PC-9 (cell line): Measurements from ENCODE around the gene ISG20. TPM values are rescaled to one million over a fixed set of nuclear protein-coding genes. Genes with fewer than 3 reads are reported as not detected.

Experiments used
- BruUV-seq: library from RNA; stranded (reverse); fragments of 400-500 nt; replicated peaks from 2 replicates; lab custom pipeline; 2021; lab: Mats Ljungman, UMichigan
- CTCF ChIA-PET: fragments of 300-600 bp; sonication (Branson Sonifier 250); formaldehyde crosslinking; loops from one replicate; lab custom pipeline; 2022; ENCODE audit warnings: antibody characterized with exemption; lab: Charles Lee
- POLR2A ChIA-PET: fragments of 300-600 bp; sonication (Branson Sonifier 250); formaldehyde crosslinking; loops from one replicate; lab custom pipeline; 2022; ENCODE audit warnings: antibody characterized with exemption; ENCODE audit not compliant: unreplicated experiment; lab: Charles Lee
- DNase-seq, 2 experiments: peaks; one replicate each; pipeline versions ENCODE4 v3.0.0 to v3.0.0-alpha.2; 2015 to 2022; ENCODE audit warnings: mixed read lengths in 1 of 2
- H2AFZ ChIP-seq: fragments of 200-600 bp; sonication (generic); 2 replicates; pipeline ENCODE4 v1.8.1; 2017; ENCODE audit warnings: antibody characterized with exemption
- H3F3A ChIP-seq: fragments of 200-600 bp; sonication (generic); 2 replicates; pipeline ENCODE4 v1.8.1; 2017; ENCODE audit warnings: antibody characterized with exemption, mild to moderate bottlenecking, low read depth; ENCODE audit not compliant: insufficient read depth
- H3K27ac ChIP-seq: fragments of 200-600 bp; sonication (generic); 2 replicates; pipeline ENCODE4 v1.6.1; 2016; ENCODE audit warnings: mixed run types
- H3K27me3 ChIP-seq: fragments of 200-600 bp; sonication (generic); 2 replicates; pipeline ENCODE4 v1.6.1; 2016; ENCODE audit warnings: low read depth, mixed run types; ENCODE audit not compliant: insufficient read depth
- H3K36me3 ChIP-seq: fragments of 200-600 bp; sonication (generic); 2 replicates; pipeline ENCODE4 v1.6.1; 2016; ENCODE audit warnings: low read depth, mixed run types
- H3K4me1 ChIP-seq: fragments of 200-600 bp; sonication (generic); replicated peaks from 2 replicates; pipeline ENCODE4 v1.6.1; 2016; ENCODE audit warnings: mixed run types; ENCODE audit not compliant: insufficient read depth
- H3K4me2 ChIP-seq: fragments of 200-600 bp; sonication (generic); 2 replicates; pipeline ENCODE4 v1.6.1; 2017; ENCODE audit warnings: mixed run types
- H3K4me3 ChIP-seq: fragments of 200-600 bp; sonication (generic); 2 replicates; pipeline ENCODE4 v1.6.1; 2016; ENCODE audit warnings: mixed run types
- H3K79me2 ChIP-seq: fragments of 200-600 bp; sonication (generic); 2 replicates; pipeline ENCODE4 v1.6.1; 2017; ENCODE audit warnings: low read depth, mixed run types
- H3K9me2 ChIP-seq: fragments of 200-600 bp; sonication (generic); 2 replicates; pipeline ENCODE4 v1.8.1; 2017; ENCODE audit warnings: mild to moderate bottlenecking; ENCODE audit not compliant: insufficient read depth
- H3K9me3 ChIP-seq: fragments of 200-600 bp; sonication (generic); 2 replicates; pipeline ENCODE4 v1.8.1; 2016; ENCODE audit warnings: low read depth; ENCODE audit not compliant: insufficient read depth
- H4K20me1 ChIP-seq: fragments of 200-600 bp; sonication (generic); 2 replicates; pipeline ENCODE4 v1.8.1; 2017; ENCODE audit not compliant: insufficient read depth
- EZH2 ChIP-seq: fragments of 200-600 bp; sonication (generic); IDR thresholded peaks from 2 replicates; pipeline ENCODE4 v1.8.0; 2017; ENCODE audit warnings: antibody characterized with exemption, low read depth
- intact Hi-C: fragments of 100-400 bp; cut with micrococcal nuclease; formaldehyde crosslinking; loops from one replicate; pipeline ENCODE4 v1.10.0; 2022; ENCODE audit not compliant: unreplicated experiment
- total RNA-seq: library from RNA; stranded (reverse); gene quantifications from 2 replicates; pipeline ENCODE4 v1.2.3, GENCODE V29; 2021
- TF ChIP-seq, protein P1 (sequence below): fragments of 200-600 bp; sonication (generic); conservative IDR thresholded peaks from 2 replicates; pipeline ENCODE4 v1.6.1; 2017; ENCODE audit warnings: mixed run types, antibody characterized with exemption, mild to moderate bottlenecking, moderate library complexity

The ISG20 gene
- total RNA-seq, 1 experiment from 2014 or later, result 2.5 TPM

- Histone ChIP-seq H2AFZ (no peak overlapping the region), H3K9me3 (no peaks in the 10 kb centered on the region), H3K27ac (no peak overlapping the region), H3K27me3 (no peaks in the 10 kb centered on the region), H3K36me3 (no peaks in the 10 kb centered on the region), H4K20me1 (peaks cover 3% of the 10 kb centered on the region; the same call in 1 of the 2 replicates), H3F3A (peaks cover 5% of the 10 kb centered on the region; the same call in 1 of the 2 replicates), H3K4me2 (no peak overlapping the region), H3K4me3 (no peak overlapping the region), H3K4me1 (peaks cover 3% of the 10 kb centered on the region; the same call in 1 of the 2 replicates), H3K79me2 (peaks cover 10% of the 10 kb centered on the region), H3K9me2 (peaks cover 3% of the 10 kb centered on the region; the same call in 1 of the 2 replicates)
- intact Hi-C loops, result no loop called here
- ChIA-PET POLR2A (no interaction called here), CTCF (no interaction called here)
- TF ChIP-seq, protein P1, sequence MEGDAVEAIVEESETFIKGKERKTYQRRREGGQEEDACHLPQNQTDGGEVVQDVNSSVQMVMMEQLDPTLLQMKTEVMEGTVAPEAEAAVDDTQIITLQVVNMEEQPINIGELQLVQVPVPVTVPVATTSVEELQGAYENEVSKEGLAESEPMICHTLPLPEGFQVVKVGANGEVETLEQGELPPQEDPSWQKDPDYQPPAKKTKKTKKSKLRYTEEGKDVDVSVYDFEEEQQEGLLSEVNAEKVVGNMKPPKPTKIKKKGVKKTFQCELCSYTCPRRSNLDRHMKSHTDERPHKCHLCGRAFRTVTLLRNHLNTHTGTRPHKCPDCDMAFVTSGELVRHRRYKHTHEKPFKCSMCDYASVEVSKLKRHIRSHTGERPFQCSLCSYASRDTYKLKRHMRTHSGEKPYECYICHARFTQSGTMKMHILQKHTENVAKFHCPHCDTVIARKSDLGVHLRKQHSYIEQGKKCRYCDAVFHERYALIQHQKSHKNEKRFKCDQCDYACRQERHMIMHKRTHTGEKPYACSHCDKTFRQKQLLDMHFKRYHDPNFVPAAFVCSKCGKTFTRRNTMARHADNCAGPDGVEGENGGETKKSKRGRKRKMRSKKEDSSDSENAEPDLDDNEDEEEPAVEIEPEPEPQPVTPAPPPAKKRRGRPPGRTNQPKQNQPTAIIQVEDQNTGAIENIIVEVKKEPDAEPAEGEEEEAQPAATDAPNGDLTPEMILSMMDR, result no peak
- TF ChIP-seq EZH2, result no peak
- no TSS peak for BruUV-seq
- no peak for DNase-seq
Measured at GRCh38 chr15:88617031-88617722, 21.6 kb upstream of the ISG20 start.

GRCh38 chr15:88617790-88618189, 21.0 kb upstream of the ISG20 start:
- H3K4me1 ChIP-seq, result peaks cover 8% of the 10 kb centered on the region
- H3K27ac ChIP-seq, result no peak overlapping the region
- peaks cover 16% of the 10 kb centered on the region for H3K79me2 ChIP-seq
- H3K36me3 ChIP-seq, result no peaks in the 10 kb centered on the region
- ChIA-PET POLR2A (no interaction called here), CTCF (no interaction called here)
- intact Hi-C loops, result no loop called here
- H3F3A ChIP-seq, result peaks cover 11% of the 10 kb centered on the region; the same call in 1 of the 2 replicates
- no peak overlapping the region for H2AFZ ChIP-seq
- no peak overlapping the region for H3K4me3 ChIP-seq
- no peaks in the 10 kb centered on the region for H3K9me3 ChIP-seq
- TF ChIP-seq, protein P1, result no peak
- TF ChIP-seq EZH2, result no peak
- H4K20me1 ChIP-seq, result peaks cover 5% of the 10 kb centered on the region; the same call in 1 of the 2 replicates
- no peak overlapping the region for H3K4me2 ChIP-seq
- peaks cover 3% of the 10 kb centered on the region; the same call in 1 of the 2 replicates for H3K9me2 ChIP-seq
- DNase-seq, result no peak
- no peaks in the 10 kb centered on the region for H3K27me3 ChIP-seq
- BruUV-seq, result no TSS peak

DNA sequence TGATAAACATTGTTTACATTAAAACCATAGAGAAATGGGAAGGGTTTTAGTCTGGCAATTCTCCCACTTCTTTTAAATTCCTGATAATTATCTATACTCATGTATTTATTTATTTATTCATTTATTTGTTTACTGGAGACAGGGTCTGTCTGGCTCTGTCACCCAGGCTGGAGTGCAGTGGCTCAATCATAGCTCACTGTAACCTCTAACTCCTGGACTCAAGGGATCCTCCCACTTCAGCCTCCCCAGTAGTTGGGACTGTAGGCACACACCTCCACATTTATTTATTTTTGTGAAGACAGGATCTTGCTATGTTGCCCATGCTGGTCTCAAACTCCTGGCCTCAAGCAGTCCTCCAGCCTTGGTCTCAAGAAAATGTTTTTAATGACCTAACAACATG, 20.1 kb upstream of the ISG20 start:
- Histone ChIP-seq H3F3A (peaks cover 13% of the 10 kb centered on the region; the same call in 1 of the 2 replicates), H3K9me2 (peaks cover 3% of the 10 kb centered on the region; the same call in 1 of the 2 replicates), H3K4me1 (peaks cover 17% of the 10 kb centered on the region), H3K36me3 (no peaks in the 10 kb centered on the region), H2AFZ (no peak overlapping the region), H3K79me2 (peaks cover 25% of the 10 kb centered on the region), H3K4me3 (no peak overlapping the region), H3K4me2 (no peak overlapping the region), H4K20me1 (peaks cover 9% of the 10 kb centered on the region; the same call in 1 of the 2 replicates), H3K27me3 (no peaks in the 10 kb centered on the region), H3K9me3 (no peaks in the 10 kb centered on the region), H3K27ac (no peak overlapping the region)
- TF ChIP-seq EZH2, result no peak
- TF ChIP-seq, protein P1, result no peak
- DNase-seq, result no peak
- ChIA-PET POLR2A (interaction anchor here (0.6 kb wide), 1 partner anchor 443 kb away, joined by 3 read pairs; no protein-coding TSS in a partner anchor), CTCF (no interaction called here)
- intact Hi-C loops, result no loop called here
- no TSS peak for BruUV-seq
